Esophagus squamous epithelium (tissue), 5 donors: ENCODE measurements around the gene SH3RF1. TPM values are rescaled to one million over a fixed set of nuclear protein-coding genes. Genes with fewer than 3 reads are reported as not detected.

ENCODE experiments used
- DNase-seq: peaks from one replicate; lab custom pipeline; 2025; lab: John Stamatoyannopoulos, UW
- H3K27ac ChIP-seq, 4 donors: fragments of 200-600 bp; sonication (generic); one replicate each; pipeline ENCODE4 v1.5.1; 2016 to 2019; ENCODE audit warnings: mild to moderate bottlenecking in 1 of 4
- H3K27me3 ChIP-seq, 4 donors: fragments of 200-600 bp; sonication (generic); 1 replicate in 3 of 4; 2 replicates in 1 of 4; pipeline versions ENCODE4 v1.5.1 to v1.6.0; 2017 to 2021; ENCODE audit warnings: antibody characterized with exemption in 1 of 4
- H3K36me3 ChIP-seq, 3 donors: fragments of 200-600 bp; sonication (generic); one replicate each; pipeline ENCODE4 v1.5.1; 2016 to 2019
- H3K4me1 ChIP-seq, 3 donors: fragments of 200-600 bp; sonication (generic); one replicate each; pipeline ENCODE4 v1.5.1; 2017 to 2019
- H3K4me3 ChIP-seq, 4 donors: fragments of 200-600 bp; sonication (generic); 1 replicate in 3 of 4; 2 replicates in 1 of 4; pipeline ENCODE4 v1.5.1; 2016 to 2019; ENCODE audit warnings: mild to moderate bottlenecking in 2 of 4, moderate library complexity in 1 of 4
- H3K9me3 ChIP-seq, 3 donors: fragments of 200-600 bp; sonication (generic); one replicate each; pipeline ENCODE4 v1.5.1; 2016 to 2019
- POLR2A ChIP-seq, 4 donors: fragments of 450-650 bp; IDR thresholded peaks; one replicate each; pipeline ENCODE4 v1.6.1; 2017; ENCODE audit warnings: antibody characterized with exemption in 4 of 4, mild to moderate bottlenecking in 4 of 4, moderate library complexity in 3 of 4
- WGBS, 2 donors: methylation state at CpG; one replicate each; pipeline ENCODE4 v1.1.5; 2018; 5-methylcytosine and 5-hydroxymethylcytosine counted together
- intact Hi-C: fragments of 100-400 bp; cut with DNase I; formaldehyde crosslinking; loops from one replicate; pipeline ENCODE4 v1.15.0; 2022
- total RNA-seq, 4 donors: library from RNA; depleted of rRNA; stranded (reverse); fragments of >200 nt; gene quantifications; one replicate each; pipeline ENCODE4 v1.1.0, GENCODE V29; 2016
- TF ChIP-seq, protein P1 (sequence below), 6 experiments: fragments of 450-650 bp in 4 of 6; fragments of 200-600 bp in 2 of 6; sonication (generic) in 2 of 6; IDR thresholded peaks; one replicate each; pipeline ENCODE4 v1.5.1; 2016 to 2019; ENCODE audit warnings: antibody characterized with exemption in 6 of 6, mild to moderate bottlenecking in 4 of 6, moderate library complexity in 4 of 6
- donor health status: DM: yes; HTN: yes; CAD: no.

The SH3RF1 gene
- total RNA-seq, 4 donors from 2014 or later = 3.9 to 9.3 (median 5.7) TPM

- DNase-seq = no peak
- Histone ChIP-seq H3K4me3 (no peak overlapping the region), H3K27me3 (no peaks in the 10 kb centered on the region), H3K9me3 (no peaks in the 10 kb centered on the region), H3K4me1 (peaks cover 0 to 43% (median 12%) of the 10 kb centered on the region in 3 donors), H3K36me3 (no peaks in the 10 kb centered on the region), H3K27ac (peak overlapping the region in 3 of 4 donors; percentile 53 to 59 (median 54))
- WGBS, 2 donors = 60 to 71% methylated on average over 4 of the region's 4 CpGs
- intact Hi-C loops = no loop called here
- TF ChIP-seq, protein P1, sequence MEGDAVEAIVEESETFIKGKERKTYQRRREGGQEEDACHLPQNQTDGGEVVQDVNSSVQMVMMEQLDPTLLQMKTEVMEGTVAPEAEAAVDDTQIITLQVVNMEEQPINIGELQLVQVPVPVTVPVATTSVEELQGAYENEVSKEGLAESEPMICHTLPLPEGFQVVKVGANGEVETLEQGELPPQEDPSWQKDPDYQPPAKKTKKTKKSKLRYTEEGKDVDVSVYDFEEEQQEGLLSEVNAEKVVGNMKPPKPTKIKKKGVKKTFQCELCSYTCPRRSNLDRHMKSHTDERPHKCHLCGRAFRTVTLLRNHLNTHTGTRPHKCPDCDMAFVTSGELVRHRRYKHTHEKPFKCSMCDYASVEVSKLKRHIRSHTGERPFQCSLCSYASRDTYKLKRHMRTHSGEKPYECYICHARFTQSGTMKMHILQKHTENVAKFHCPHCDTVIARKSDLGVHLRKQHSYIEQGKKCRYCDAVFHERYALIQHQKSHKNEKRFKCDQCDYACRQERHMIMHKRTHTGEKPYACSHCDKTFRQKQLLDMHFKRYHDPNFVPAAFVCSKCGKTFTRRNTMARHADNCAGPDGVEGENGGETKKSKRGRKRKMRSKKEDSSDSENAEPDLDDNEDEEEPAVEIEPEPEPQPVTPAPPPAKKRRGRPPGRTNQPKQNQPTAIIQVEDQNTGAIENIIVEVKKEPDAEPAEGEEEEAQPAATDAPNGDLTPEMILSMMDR (IDR thresholded peaks at IDR 0.05) = no peak
- TF ChIP-seq POLR2A (IDR thresholded peaks at IDR 0.05) = no peak
Observed at GRCh38 chr4:169225058-169225751, 45.6 kb downstream of the SH3RF1 start.

GRCh38 chr4:169222761-169223160 is 48.0 kb downstream of the SH3RF1 start:
- no peaks in the 10 kb centered on the region for H3K36me3 ChIP-seq
- WGBS, 2 donors = 75 to 82% methylated on average over 5 to 6 of the region's 6 CpGs
- H3K27me3 ChIP-seq = no peaks in the 10 kb centered on the region
- intact Hi-C loops = no loop called here
- DNase-seq = no peak
- H3K27ac ChIP-seq = no peak overlapping the region
- no peak overlapping the region for H3K4me3 ChIP-seq
- H3K4me1 ChIP-seq = peaks cover 0 to 39% (median 8%) of the 10 kb centered on the region in 3 donors
- no peaks in the 10 kb centered on the region for H3K9me3 ChIP-seq
- TF ChIP-seq POLR2A (IDR thresholded peaks at IDR 0.05) = no peak
- TF ChIP-seq, protein P1 (IDR thresholded peaks at IDR 0.05) = no peak

GRCh38 chr4:169221662-169222061 is 49.1 kb downstream of the SH3RF1 start:
- H3K4me1 ChIP-seq = peaks cover 0 to 36% (median 8%) of the 10 kb centered on the region in 3 donors
- intact Hi-C loops = no loop called here
- no peaks in the 10 kb centered on the region for H3K36me3 ChIP-seq
- H3K27ac ChIP-seq = no peak overlapping the region
- DNase-seq = no peak
- no peaks in the 10 kb centered on the region for H3K27me3 ChIP-seq
- H3K9me3 ChIP-seq = no peaks in the 10 kb centered on the region
- H3K4me3 ChIP-seq = no peak overlapping the region
- WGBS, 2 donors = 84 to 92% methylated on average over 3 of the region's 3 CpGs
- TF ChIP-seq, protein P1 (IDR thresholded peaks at IDR 0.05) = no peak
- TF ChIP-seq POLR2A (IDR thresholded peaks at IDR 0.05) = no peak

DNA sequence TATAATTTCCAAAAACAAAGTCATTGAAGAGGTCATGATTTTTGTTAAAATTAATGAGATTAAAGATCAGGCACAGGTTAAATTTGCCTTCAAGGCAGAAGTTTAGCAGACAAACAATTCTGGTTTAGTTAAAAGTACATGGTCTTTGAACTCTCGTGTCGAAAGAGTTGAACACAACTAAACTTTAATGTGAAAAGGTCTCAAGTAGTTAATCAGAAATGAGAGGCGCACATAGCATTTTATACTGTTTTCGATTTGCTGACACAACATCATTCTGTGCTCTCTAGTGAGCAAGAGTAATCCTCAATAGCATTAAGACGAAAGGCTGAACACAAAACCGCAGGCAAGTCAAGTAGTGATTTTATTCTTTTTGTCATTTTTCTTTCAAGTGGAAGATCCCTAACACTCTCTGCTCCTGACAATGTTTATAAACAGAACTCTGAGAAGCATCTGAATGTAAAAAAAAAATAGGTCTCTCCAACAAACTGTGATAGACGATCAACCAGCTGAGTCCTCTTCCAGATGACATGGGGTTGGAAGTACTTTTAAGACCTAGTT is 49.8 kb downstream of the SH3RF1 start:
- Histone ChIP-seq H3K4me1 (peaks cover 0 to 29% (median 8%) of the 10 kb centered on the region in 3 donors), H3K27ac (no peak overlapping the region), H3K27me3 (no peaks in the 10 kb centered on the region), H3K4me3 (no peak overlapping the region), H3K9me3 (no peaks in the 10 kb centered on the region), H3K36me3 (no peaks in the 10 kb centered on the region)
- no peak for DNase-seq
- 68 to 80% methylated on average over 7 of the region's 7 CpGs for WGBS, 2 donors
- intact Hi-C loops = no loop called here
- no peak for TF ChIP-seq POLR2A (IDR thresholded peaks at IDR 0.05)
- TF ChIP-seq, protein P1 (IDR thresholded peaks at IDR 0.05) = no peak

DNA sequence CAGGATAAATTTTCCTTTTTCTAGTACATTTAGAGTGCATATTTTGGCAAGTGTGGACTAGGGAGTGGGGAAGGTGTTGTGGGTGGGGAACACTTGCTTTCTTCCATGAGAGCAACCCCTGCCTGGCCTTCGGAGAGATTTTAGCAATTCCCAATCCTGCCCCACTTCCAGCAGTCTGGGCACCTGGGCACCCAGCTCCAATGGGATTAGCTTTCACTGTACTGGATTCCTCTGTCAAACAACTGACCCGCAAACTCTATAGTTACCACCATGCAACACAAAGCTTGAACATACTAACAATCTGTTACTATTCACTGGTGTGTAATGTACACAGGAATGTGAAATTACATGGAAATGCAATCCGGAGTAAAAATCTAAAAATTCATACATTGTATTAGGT is 50.3 kb downstream of the SH3RF1 start:
- TF ChIP-seq, protein P1 (IDR thresholded peaks at IDR 0.05) = no peak
- no peak for TF ChIP-seq POLR2A (IDR thresholded peaks at IDR 0.05)
- no peak for DNase-seq
- Histone ChIP-seq H3K27ac (no peak overlapping the region), H3K27me3 (no peaks in the 10 kb centered on the region), H3K9me3 (no peaks in the 10 kb centered on the region), H3K4me1 (peaks cover 0 to 24% (median 8%) of the 10 kb centered on the region in 3 donors), H3K4me3 (no peak overlapping the region), H3K36me3 (no peaks in the 10 kb centered on the region)
- WGBS, 2 donors = 89 to 94% methylated on average over 3 of the region's 3 CpGs
- intact Hi-C loops = no loop called here
